GM23338 (cell line): ENCODE measurements around the gene HSF5. TPM values are rescaled to one million over a fixed set of nuclear protein-coding genes. Genes with fewer than 3 reads are reported as not detected.

Experiments
- ATAC-seq: fragments of 200-7000 bp; cut with Tn5 transposase; 3 replicates; pipeline ENCODE4 v1.9.1; 2020
- DNase-seq: peaks from one replicate; pipeline ENCODE4 v3.0.0-alpha.2; 2015; ENCODE audit warnings: low spot score
- H2AFZ ChIP-seq: fragments of 200-600 bp; sonication (generic); 2 replicates; pipeline ENCODE4 v1.8.0; 2016; ENCODE audit warnings: antibody characterized with exemption, mild to moderate bottlenecking, moderate library complexity
- H3F3A ChIP-seq: fragments of 200-600 bp; sonication (generic); replicated peaks from 2 replicates; pipeline ENCODE4 v1.8.0; 2017; ENCODE audit warnings: antibody characterized with exemption, mixed run types, low read depth
- H3K27ac ChIP-seq: fragments of 200-600 bp; sonication (generic); 2 replicates; pipeline ENCODE4 v1.6.1; 2016; ENCODE audit warnings: low read depth
- H3K27me3 ChIP-seq: fragments of 200-600 bp; sonication (generic); 2 replicates; pipeline ENCODE4 v1.8.0; 2016; ENCODE audit warnings: mild to moderate bottlenecking, mixed run types, moderate library complexity; ENCODE audit not compliant: insufficient read depth
- H3K36me3 ChIP-seq: fragments of 200-600 bp; sonication (generic); 2 replicates; pipeline ENCODE4 v1.8.0; 2016; ENCODE audit warnings: mild to moderate bottlenecking; ENCODE audit not compliant: insufficient read depth
- H3K4me1 ChIP-seq: fragments of 200-600 bp; sonication (generic); 2 replicates; pipeline ENCODE4 v1.8.0; 2016; ENCODE audit warnings: mild to moderate bottlenecking, moderate library complexity; ENCODE audit not compliant: insufficient read depth
- H3K4me2 ChIP-seq: fragments of 200-600 bp; sonication (generic); 2 replicates; pipeline ENCODE4 v1.7.1; 2017; ENCODE audit warnings: mixed run types
- H3K4me3 ChIP-seq: fragments of 200-600 bp; sonication (generic); 2 replicates; pipeline ENCODE4 v1.6.1; 2016; ENCODE audit warnings: mixed run types
- H3K79me2 ChIP-seq: fragments of 200-600 bp; sonication (generic); replicated peaks from 2 replicates; pipeline ENCODE4 v1.8.0; 2017; ENCODE audit warnings: mild to moderate bottlenecking; ENCODE audit not compliant: insufficient read depth
- H3K9me2 ChIP-seq: fragments of 200-600 bp; sonication (generic); 2 replicates; pipeline ENCODE4 v1.8.0; 2017; ENCODE audit not compliant: insufficient read depth
- H4K20me1 ChIP-seq: fragments of 200-600 bp; sonication (generic); replicated peaks from 2 replicates; pipeline ENCODE4 v1.8.0; 2017; ENCODE audit warnings: mild to moderate bottlenecking; ENCODE audit not compliant: insufficient read depth
- H3K27ac Mint-ChIP-seq: 2 replicates; pipeline ENCODE4 v1.8.0; 2020; ENCODE audit warnings: inconsistent platforms, mild to moderate bottlenecking, moderate library complexity, mixed read lengths
- H3K27me3 Mint-ChIP-seq: 3 replicates; pipeline ENCODE4 v1.8.0; 2022; ENCODE audit warnings: low read depth, mild to moderate bottlenecking, moderate library complexity, mixed read lengths, inconsistent platforms; ENCODE audit not compliant: insufficient read depth, poor library complexity
- H3K36me3 Mint-ChIP-seq: 3 replicates; pipeline ENCODE4 v1.8.0; 2021; ENCODE audit warnings: low read depth, mild to moderate bottlenecking, inconsistent platforms, moderate library complexity, mixed read lengths
- H3K4me1 Mint-ChIP-seq: 3 replicates; pipeline ENCODE4 v1.8.0; 2020; ENCODE audit warnings: mild to moderate bottlenecking, inconsistent platforms, mixed read lengths
- H3K4me3 Mint-ChIP-seq: 3 replicates; pipeline ENCODE4 v1.8.0; 2021; ENCODE audit warnings: moderate library complexity, mild to moderate bottlenecking, inconsistent platforms, mixed read lengths
- H3K9me3 Mint-ChIP-seq: 3 replicates; pipeline ENCODE4 v1.8.0; 2020; ENCODE audit warnings: moderate library complexity, mild to moderate bottlenecking, inconsistent platforms, mixed read lengths
- CREB1 ChIP-seq: fragments of 250-450 bp; sonication (Bioruptor Pico); IDR thresholded peaks from 2 replicates; pipeline ENCODE4 v1.5.0; 2020; ENCODE audit warnings: low read depth, mild to moderate bottlenecking, moderate library complexity
- EZH2 ChIP-seq: fragments of 200-600 bp; sonication (generic); IDR thresholded peaks from one replicate; pipeline ENCODE4 v1.8.0; 2017; ENCODE audit warnings: antibody characterized with exemption, mild to moderate bottlenecking, low read depth; ENCODE audit not compliant: unreplicated experiment
- EZH2phosphoT487 ChIP-seq: fragments of 200-600 bp; sonication (generic); IDR thresholded peaks from one replicate; pipeline ENCODE4 v1.8.1; 2018; ENCODE audit warnings: antibody characterized with exemption; ENCODE audit not compliant: unreplicated experiment
- JUNB ChIP-seq: IDR thresholded peaks from one replicate; pipeline ENCODE4 v1.6.1; 2016; ENCODE audit warnings: antibody characterized with exemption; ENCODE audit not compliant: unreplicated experiment
- NANOG ChIP-seq: IDR thresholded peaks from 2 replicates; pipeline ENCODE4 v1.6.1; 2016; ENCODE audit warnings: antibody characterized with exemption, borderline replicate concordance
- STAT1 ChIP-seq: IDR thresholded peaks from one replicate; pipeline ENCODE4 v1.6.1; 2016; ENCODE audit warnings: antibody characterized with exemption; ENCODE audit not compliant: unreplicated experiment
- ZNF331 ChIP-seq: fragments of 250-450 bp; sonication (Bioruptor Pico); IDR thresholded peaks from 2 replicates; pipeline ENCODE4 v1.5.0; 2020; ENCODE audit warnings: low read depth, mild to moderate bottlenecking, moderate library complexity
- polyA plus RNA-seq: library from polyadenylated mRNA; unstranded; fragments of >200 nt; fragmentation: Nextera tagmentation; extraction: Ambion mirVana; gene quantifications from 2 replicates; pipeline ENCODE4 v1.2.1, GENCODE V29; 2016
- total RNA-seq: library from RNA; depleted of rRNA; stranded (reverse); fragments of >200 nt; shearing (Covaris generic); gene quantifications from 2 replicates; pipeline ENCODE4 v1.2.3, GENCODE V29; 2014
- TF ChIP-seq, protein P1 (sequence below): fragments of 250-450 bp; sonication (Bioruptor Pico); IDR thresholded peaks from 2 replicates; pipeline ENCODE4 v1.5.0; 2020; ENCODE audit warnings: mild to moderate bottlenecking, moderate library complexity
- TF ChIP-seq, protein P2 (sequence below): IDR thresholded peaks from 2 replicates; pipeline ENCODE4 v1.6.1; 2016; ENCODE audit warnings: antibody characterized with exemption

HSF5 gene
- total and polyA plus RNA-seq, 2 experiments from 2014 or later, result 0.24 TPM; not detected in 1

DNA sequence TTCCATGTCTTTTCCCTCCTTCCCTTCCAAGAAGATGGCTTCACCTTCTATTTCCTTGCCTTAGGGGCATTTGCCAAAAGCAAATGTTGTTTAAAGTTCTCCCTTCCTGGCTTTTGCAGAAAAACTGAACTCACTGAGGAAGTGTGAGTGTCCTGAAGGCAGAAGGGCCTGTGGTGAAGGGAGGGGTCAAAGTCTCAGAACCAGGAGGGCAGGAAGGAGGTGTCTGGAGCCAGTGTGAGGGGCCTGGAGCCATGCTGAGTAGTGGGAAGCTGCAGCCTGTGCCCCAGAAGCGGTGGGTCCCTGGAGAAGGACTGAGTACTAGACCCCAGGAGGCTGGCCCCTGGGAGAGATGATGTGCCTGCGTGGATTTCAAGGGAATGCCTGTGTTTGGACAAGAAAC is 112.4 kb downstream of the HSF5 start (continued):
- TF ChIP-seq, protein P1, sequence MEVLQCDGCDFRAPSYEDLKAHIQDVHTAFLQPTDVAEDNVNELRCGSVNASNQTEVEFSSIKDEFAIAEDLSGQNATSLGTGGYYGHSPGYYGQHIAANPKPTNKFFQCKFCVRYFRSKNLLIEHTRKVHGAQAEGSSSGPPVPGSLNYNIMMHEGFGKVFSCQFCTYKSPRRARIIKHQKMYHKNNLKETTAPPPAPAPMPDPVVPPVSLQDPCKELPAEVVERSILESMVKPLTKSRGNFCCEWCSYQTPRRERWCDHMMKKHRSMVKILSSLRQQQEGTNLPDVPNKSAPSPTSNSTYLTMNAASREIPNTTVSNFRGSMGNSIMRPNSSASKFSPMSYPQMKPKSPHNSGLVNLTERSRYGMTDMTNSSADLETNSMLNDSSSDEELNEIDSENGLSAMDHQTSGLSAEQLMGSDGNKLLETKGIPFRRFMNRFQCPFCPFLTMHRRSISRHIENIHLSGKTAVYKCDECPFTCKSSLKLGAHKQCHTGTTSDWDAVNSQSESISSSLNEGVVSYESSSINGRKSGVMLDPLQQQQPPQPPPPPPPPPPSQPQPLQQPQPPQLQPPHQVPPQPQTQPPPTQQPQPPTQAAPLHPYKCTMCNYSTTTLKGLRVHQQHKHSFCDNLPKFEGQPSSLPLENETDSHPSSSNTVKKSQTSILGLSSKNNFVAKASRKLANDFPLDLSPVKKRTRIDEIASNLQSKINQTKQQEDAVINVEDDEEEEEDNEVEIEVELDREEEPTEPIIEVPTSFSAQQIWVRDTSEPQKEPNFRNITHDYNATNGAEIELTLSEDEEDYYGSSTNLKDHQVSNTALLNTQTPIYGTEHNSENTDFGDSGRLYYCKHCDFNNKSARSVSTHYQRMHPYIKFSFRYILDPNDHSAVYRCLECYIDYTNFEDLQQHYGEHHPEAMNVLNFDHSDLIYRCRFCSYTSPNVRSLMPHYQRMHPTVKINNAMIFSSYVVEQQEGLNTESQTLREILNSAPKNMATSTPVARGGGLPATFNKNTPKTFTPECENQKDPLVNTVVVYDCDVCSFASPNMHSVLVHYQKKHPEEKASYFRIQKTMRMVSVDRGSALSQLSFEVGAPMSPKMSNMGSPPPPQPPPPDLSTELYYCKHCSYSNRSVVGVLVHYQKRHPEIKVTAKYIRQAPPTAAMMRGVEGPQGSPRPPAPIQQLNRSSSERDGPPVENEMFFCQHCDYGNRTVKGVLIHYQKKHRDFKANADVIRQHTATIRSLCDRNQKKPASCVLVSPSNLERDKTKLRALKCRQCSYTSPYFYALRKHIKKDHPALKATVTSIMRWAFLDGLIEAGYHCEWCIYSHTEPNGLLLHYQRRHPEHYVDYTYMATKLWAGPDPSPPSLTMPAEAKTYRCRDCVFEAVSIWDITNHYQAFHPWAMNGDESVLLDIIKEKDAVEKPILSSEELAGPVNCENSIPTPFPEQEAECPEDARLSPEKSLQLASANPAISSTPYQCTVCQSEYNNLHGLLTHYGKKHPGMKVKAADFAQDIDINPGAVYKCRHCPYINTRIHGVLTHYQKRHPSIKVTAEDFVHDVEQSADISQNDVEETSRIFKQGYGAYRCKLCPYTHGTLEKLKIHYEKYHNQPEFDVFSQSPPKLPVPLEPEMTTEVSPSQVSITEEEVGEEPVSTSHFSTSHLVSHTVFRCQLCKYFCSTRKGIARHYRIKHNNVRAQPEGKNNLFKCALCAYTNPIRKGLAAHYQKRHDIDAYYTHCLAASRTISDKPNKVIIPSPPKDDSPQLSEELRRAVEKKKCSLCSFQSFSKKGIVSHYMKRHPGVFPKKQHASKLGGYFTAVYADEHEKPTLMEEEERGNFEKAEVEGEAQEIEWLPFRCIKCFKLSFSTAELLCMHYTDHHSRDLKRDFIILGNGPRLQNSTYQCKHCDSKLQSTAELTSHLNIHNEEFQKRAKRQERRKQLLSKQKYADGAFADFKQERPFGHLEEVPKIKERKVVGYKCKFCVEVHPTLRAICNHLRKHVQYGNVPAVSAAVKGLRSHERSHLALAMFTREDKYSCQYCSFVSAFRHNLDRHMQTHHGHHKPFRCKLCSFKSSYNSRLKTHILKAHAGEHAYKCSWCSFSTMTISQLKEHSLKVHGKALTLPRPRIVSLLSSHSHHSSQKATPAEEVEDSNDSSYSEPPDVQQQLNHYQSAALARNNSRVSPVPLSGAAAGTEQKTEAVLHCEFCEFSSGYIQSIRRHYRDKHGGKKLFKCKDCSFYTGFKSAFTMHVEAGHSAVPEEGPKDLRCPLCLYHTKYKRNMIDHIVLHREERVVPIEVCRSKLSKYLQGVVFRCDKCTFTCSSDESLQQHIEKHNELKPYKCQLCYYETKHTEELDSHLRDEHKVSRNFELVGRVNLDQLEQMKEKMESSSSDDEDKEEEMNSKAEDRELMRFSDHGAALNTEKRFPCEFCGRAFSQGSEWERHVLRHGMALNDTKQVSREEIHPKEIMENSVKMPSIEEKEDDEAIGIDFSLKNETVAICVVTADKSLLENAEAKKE (CRISPR knock-in tag), result no peak
- TF ChIP-seq EZH2 (no peak), EZH2phosphoT487 (no peak)

DNA sequence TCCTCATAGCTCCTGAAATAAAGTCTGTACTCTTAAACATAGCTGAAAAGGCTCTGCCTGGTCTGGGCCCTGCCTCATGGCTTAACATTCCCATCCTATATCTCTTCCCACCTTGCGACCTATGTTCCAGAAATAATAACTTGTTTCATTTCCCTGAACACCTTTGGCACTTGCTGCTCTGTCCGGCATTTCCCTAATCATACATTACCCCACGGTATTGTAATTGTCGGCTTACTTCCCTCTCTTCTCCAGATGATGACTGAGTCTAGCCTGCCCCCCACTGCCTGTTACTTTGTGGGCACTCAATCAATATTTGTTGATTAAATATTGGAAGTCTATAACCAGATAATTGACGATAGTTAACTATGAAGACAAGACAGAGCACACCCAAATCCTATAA is 113.0 kb downstream of the HSF5 start:
- Histone ChIP-seq H3K36me3 (no peaks in the 10 kb centered on the region), H3F3A (no peaks in the 10 kb centered on the region), H3K4me2 (no peak overlapping the region), H3K4me1 (peaks cover 21% of the 10 kb centered on the region), H3K27ac (no peak overlapping the region), H3K79me2 (no peaks in the 10 kb centered on the region), H2AFZ (no peak overlapping the region), H4K20me1 (no peaks in the 10 kb centered on the region), H3K9me2 (no peaks in the 10 kb centered on the region), H3K4me3 (no peak overlapping the region), H3K27me3 (no peaks in the 10 kb centered on the region)
- DNase-seq (no peak), ATAC-seq (no peak)
- no peak overlapping the region for H3K27ac Mint-ChIP-seq
- no peaks in the 10 kb centered on the region for H3K9me3 Mint-ChIP-seq
- H3K4me3 Mint-ChIP-seq, result no peak overlapping the region
- H3K4me1 Mint-ChIP-seq, result peaks cover 35% of the 10 kb centered on the region
- H3K27me3 Mint-ChIP-seq, result peaks cover 18% of the 10 kb centered on the region
- H3K36me3 Mint-ChIP-seq, result no peaks in the 10 kb centered on the region
- TF ChIP-seq NANOG, result no peak
- no peak for TF ChIP-seq CREB1 (CRISPR knock-in tag)
- TF ChIP-seq JUNB, result no peak
- no peak for TF ChIP-seq STAT1
- TF ChIP-seq, protein P2, sequence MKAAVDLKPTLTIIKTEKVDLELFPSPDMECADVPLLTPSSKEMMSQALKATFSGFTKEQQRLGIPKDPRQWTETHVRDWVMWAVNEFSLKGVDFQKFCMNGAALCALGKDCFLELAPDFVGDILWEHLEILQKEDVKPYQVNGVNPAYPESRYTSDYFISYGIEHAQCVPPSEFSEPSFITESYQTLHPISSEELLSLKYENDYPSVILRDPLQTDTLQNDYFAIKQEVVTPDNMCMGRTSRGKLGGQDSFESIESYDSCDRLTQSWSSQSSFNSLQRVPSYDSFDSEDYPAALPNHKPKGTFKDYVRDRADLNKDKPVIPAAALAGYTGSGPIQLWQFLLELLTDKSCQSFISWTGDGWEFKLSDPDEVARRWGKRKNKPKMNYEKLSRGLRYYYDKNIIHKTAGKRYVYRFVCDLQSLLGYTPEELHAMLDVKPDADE, result no peak
- TF ChIP-seq ZNF331 (CRISPR knock-in tag), result no peak
